DMS153 treated with DMSO at 0.1 percent for 48 hours (cell line): Measurements from ENCODE around the gene MYO1C.
"Not testable (repeated sequence)": the region's sequence is repeated elsewhere in the genome, so short reads cannot be mapped to it uniquely, and the experiment has no call there.

Source experiments
- DNase-seq: peaks from one replicate; lab custom pipeline; 2025; ENCODE audit not compliant: unreplicated experiment; lab: John Stamatoyannopoulos, UW

Gene MYO1C

DNA sequence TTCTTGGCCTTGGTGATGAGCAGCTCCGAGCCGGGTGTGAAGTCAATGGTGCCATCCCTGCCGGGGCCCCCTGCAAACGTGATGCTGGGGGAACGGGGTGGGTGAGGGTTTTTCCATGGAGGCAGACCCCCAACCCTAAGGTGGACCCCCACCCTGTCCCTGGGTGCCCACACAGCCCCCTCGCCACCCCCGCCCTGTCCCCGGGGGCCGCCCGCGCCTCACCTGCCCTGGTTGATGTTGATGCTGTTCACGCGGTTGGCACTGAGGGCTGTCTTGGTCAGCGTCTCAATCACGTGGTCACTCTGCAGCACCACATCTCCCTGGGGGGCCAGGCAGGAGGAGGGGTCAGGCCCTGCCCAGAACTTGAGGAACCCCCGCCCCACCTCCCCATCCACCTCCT is 25.2 kb downstream of the MYO1C start:
- no peak for DNase-seq

DNA sequence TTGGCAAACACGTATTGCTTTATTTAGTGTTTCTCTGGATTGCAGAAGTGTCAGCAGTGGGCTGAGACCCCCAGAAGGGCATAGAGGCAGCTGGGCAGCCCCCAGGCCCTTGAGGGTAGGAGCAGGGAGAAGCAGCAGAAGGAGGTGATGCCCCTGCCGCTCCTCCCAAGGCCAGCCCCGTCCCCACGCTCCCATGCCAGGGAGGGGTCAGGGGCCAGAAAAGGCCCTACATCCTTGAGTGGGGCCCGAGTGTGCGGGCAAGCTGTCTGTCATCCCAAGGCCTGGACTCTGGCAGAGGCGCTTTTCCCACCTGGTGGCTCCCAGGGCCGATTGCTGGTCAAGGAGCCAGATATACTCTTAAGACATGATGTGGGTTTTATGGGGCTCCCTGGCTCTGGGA is 28.3 kb downstream of the MYO1C start:
- DNase-seq, result no peak

DNA sequence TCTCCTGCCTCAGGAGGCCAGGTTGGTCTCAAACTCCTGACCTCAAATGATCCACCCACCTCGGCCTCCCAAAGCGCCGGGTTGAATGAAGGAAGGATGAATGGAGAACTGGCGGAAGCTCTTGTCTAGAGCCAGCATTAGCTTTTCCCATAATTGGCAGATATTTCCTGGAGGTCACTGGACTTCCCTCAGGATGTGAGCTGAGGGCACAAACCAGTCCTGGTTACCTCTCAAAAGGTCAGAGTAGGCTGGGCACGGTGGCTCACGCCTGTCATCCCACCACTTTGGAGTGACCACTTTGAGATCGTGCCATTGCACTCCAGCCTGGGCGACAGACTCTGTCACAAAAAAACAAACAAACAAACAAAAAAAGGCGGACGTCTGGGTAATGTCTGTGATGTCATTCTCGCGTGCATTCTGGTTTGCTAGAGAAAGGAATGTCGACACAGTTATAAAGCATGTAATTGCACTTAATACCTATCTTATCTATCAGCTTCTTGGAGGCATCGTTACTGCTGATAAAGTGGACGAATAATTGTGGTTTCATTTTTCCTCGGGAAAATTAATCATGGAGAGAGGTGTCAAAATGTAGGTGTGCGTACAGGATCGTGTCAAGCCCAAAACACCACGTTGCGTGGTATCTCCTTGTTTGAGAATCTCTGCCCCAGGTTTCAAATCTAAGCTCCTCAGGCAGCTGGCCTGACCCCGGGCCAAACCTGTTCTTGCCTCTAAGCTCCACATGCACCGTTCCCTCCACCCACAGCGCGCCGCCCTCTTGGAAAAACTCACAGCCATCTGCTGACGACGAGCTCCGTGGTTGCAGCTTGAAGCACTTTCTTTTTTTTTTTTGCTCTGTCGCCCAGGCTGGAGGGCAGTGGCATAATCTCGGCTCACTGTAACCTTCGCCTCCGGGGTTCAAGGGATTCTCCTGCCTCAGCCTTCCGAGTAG is 30.0 kb downstream of the MYO1C start:
- no peak for DNase-seq

DNA sequence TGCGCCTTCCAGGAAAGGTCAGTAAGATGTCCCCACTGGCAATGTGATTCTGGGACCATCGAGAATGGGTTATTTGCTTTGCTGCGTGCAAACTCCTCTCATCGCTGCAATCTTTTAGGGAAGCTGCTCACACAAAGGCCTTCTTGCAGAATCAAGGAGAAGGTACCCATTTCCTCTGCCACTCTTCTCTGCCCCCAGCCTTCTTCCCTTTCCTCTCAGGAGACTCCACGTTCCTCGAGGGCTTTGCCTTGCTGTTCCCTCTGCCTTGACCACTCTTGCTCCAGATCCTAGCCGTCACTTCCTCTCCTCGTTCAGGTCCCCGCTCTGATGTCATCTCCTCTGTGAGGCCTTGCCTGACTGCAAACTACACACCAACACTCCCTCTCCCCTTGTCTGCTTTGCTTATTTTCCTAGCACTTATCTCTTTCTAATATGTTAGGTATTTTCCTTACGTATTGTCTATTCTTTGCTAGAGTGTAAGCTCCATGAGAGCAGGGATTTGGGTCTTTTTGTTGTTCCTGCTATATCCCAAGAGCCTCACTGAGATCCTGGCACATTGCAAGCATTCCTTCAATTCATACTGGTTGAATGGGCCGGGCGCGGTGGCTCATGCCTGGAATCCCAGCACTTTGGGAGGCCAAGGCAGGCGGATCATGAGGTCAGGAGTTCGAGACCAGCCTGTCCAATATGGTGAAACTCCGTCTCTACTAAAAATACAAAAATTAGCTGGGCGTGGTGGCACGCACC is 31.1 kb downstream of the MYO1C start:
- DNase-seq, result no peak

DNA sequence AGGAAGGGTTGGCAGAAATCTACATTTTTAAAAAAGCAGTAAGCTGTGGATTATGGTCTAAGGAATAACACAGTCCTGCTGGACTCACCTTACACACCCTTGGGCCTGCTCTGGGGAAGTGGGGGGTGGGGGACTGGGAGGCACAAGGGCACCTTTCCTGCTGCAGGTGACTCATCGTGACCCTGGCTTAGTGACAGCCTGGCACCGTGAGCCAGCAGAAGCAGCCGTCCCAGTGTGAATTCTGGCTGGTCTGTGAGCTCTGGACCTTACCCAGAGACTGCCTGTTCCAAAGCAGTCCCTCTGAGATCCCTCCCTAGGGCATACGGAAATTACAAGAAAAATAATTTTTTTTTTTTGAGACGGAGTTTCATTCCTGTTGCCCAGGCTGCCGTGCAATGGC is 32.3 kb downstream of the MYO1C start:
- DNase-seq, result no peak

DNA sequence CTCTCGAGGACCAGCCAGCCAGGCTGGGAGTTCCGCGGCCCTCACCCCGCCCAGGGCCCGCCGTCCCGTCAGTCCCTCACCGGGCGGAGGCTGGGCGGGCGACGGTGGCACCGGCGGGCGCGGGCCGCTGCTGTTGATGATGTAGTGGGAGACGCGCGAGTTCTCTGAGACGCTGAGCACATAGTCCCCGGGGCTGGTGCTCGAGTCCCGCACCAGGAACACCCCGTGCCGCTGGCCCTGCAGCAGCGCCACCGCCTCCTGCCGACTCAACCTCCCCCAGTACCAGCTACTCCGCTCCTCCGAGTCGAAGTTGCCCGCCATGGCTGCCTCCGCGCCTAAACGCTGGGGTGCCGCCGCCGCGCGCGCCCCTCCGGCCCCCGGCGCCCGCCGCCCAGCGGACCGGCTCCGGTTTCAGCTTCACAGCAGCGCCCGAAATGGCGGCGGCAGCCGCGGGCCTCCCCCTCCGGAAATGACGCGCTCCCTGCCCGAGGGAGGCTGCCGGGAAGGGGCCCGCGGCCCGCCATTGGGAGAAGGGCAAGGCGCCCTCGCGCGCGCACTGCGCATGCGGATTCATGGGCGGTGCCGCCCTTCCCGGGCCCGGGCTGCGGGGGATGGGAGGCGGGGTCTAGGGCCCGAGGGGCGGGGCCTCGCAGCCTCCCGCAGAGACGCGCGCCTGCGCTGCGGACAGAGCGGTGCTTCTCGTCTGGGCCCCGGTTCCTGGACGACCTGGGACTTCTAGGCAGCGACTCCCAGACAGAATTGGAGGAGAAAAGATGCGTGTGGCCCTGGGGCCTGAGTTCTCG is 36.5 kb downstream of the MYO1C start, which contains the start of gene CRK:
Gene CRK (minus strand): TSS at position 436 of the 803 bp plus-strand sequence. CDS start 115 bp downstream, at position 321.
- peak; percentile 54 for DNase-seq

DNA sequence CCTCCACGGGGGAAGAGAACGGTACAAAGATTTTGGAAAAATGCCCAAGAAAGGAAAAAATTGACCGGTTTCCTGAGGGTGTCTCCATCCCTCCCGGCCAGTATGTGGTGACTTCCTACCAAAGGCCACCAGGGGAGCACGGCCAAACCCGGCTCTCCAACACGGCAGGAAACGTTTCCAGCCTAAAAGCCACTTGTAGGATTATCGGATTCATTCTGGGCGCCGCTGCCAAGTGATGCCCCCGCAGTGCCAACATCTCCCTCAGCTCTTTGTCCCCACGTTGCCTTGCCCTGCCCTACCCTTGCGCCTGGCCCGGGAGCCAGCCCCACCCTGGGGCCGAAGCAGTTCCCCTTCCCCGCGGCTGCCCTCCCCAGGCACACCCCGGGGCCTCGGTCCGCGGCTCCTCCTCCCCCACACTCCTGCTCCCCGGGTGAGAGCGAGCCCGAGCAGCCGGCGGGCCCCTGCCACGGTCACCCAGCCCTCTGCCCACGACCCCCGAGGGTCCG is 37.1 kb downstream of the MYO1C start:
- DNase-seq, result no peak

DNA sequence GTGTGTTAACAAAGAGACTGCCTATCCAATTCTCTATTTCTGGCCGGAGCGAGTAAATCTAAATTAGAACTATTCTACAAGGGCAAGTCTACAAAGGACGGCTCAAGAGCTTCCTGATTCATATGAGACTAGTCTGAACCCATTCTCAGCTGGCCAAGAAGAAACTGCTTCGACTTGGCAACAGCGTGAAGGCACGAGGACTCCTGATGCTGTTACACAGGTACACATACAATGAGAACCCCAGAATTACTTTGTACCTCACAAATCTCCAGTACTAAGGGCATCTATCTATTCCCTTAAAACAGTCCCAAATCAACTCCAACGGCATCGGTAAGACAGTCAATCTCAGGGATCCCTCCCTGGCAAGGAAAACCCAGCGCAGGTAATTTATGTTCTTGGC is 37.9 kb downstream of the MYO1C start:
- DNase-seq, result no peak

DNA sequence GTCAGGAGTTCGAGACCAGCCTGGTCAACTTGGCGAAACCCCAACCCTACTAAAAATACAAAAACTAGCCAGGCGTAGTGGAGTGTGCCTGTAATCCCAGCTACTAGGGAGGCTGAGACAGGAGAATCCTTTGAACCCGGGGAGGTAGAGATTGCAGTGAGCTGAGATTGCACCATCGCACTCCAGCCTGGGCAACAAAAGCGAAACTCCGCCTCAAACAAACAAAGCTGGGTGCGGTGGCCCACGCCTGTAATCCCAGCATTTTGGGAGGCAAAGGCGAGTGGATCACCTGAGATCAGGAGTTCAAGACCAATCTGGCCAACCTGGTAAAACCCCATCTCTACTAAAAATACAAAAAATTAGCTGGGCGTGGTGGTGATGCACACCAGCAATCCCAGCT is 38.8 kb downstream of the MYO1C start:
- DNase-seq, result not testable (repeated sequence)

DNA sequence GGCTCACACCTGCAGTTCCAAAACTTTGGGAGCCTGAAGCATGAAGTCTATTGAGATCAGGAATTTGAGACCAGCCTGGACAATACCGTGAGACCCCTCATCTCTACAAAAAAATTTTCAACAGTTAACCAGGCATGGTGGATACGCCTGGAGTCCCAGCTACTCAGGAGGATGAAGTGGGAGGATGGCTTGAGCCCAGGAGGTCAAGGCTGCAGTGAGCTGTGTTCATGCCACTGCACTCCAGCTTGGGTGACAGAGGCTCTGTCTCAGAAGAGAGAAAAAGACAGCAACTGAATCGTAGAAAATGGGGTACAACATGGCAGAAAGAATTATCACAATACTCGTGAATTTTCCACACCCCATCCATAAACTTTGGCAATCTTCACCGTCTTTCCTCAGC is 39.6 kb downstream of the MYO1C start:
- no peak for DNase-seq

DNA sequence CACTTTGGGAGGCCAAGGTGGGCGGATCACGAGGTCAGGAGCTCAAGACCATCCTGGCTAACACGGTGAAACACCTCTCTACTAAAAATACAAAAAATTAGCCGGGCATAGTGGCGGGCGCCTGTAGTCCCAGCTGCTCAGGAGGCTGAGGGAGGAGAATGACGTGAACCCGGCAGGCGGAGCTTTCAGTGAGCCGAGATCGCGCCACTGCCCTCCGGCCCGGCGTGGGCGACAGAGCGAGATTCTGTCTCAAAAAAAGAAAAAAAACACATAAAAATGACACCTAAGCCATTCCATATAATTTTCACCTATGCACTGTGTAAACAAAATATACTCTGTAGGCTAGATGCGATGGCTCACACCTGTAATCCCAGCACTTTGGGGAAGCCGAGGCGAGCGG is 42.2 kb downstream of the MYO1C start:
- not testable (repeated sequence) for DNase-seq

DNA sequence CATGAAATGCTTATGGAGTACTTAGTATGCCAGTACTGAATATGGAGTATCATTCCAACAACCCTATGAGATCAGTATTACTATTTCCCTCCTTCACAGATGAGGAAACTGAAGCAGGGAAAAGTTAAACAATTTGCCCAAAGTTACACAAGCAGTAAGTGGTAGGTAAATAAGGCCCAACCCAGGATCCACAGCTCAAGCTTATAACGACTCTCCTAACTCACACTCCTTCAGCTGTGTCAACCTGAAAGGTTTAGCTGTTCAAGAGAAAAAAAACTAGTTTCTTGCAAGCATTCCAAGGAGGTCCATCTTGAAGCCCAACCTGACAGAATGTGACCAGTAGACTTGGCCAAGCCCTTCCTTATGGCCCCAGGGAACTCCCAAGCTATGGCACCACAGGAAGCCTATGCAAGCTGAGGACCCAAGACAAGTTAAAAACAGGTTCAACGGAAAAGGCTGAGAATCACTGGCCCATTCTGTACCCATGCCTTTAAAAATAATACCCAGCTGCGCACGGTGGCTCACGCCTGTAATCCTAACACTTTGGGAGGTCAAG is 43.0 kb downstream of the MYO1C start:
- no peak for DNase-seq

DNA sequence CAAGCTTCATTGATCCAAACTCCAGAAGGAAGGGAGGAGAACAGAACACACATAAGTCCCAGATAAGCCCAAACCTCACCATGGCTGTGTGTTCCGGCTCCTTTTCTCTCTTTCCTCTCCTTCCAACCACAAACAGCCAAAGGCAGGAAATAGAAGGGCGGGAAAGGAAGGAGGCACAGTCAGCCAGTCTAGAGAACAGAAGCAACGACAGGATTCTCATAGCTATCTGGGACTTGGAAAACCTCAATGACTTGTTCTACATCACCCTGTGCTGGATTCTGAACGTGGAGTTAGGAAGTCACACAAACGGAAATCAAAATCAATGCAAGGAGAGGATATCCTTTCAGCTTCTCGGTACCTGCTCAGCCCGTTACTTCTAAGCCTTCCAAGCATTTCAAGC is 45.4 kb downstream of the MYO1C start:
- no peak for DNase-seq

DNA sequence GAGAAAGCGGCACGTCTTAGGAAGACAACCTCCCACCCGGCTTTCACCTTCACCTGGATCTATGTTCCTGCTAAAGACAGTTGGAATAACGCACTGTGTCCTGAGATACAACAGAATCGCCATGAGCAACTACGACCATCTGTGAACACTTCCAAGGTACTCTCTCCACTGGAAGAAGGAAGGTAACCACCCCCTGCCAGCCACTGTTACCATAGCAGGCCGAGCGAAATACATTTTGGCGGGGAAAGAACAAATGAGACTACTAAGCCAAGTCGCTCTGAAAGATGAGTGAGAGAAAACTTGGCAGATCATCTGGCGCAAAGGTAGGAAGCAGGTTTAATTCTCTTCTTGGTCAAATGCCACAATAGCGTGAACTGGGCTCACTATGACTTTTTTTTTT is 46.3 kb downstream of the MYO1C start:
- no peak for DNase-seq

DNA sequence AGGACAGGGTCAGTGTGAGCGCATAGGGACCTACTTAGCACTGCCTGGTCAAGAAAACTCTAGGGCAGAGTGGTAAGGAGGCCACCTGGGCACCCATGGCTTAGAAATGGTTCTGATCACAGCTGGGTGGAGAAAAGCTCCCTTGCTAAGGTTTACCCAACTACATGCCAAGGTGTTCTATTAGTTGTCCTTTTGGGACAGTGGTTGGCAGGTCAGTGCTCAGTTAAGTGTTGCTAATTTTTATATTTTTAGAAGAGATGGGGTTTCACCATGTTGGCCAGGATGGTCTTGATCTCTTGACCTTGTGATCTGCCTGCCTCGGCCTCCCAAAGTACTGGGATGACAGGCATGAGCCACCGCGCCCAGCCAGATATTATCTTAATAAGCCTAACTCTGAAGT is 46.8 kb downstream of the MYO1C start:
- DNase-seq, result not testable (repeated sequence)

DNA sequence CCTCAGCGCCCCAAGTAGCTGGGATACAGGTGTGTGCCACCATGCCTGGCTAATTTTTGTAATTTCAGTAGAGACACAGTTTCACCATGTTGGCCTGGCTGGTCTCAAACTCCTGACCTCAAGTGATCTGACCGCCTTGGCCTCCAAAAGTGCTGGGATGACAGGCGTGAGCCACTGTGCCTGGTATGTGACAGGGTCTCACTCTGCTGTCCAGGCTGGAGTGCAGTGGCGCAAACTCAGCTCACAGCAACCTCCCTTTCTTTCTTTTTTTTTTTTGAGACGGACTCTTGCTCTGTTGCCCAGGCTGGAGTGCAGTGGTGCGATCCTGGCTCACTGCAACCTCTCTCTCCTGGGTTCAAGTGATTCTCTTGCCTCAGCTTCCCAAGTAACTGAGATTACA is 49.8 kb downstream of the MYO1C start:
- DNase-seq, result not testable (repeated sequence)

DNA sequence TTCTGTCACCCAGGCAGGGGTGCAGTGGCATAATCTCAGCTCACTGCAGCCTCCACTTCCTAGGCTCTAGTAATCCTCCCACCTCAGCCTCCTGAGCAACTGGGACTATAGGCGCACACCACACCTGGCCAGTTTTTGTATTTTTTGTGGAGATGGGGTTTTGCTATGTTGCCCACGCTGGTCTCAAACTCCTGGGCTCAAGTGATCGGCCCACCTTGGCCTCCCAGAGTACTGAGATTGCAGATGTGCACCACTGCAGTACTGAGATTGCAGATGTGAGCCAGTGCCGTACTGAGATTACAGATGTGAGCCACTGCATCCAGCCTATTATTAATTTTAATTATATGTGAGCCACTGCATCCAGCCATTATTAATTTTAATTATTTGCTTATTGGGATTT is 50.3 kb downstream of the MYO1C start:
- DNase-seq, result no peak

DNA sequence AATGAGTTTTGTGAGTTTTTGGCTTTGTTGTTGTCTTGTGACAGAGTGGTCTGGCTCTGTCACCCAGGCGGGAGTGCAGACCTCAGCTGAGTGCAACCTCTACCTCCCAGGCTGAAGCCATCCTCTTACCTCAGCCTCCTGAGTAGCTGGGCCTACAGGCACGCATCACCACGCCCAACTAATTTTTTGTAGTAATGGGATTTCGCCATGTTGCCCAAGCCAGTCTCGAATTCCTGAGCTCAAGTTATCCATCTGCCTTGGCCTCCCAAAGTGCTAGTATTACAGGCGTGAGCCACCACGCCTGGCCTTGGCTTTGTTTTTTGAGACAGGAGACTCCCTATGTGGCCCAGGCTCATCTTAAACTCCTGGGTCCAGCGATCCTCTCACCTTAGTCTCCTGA is 51.6 kb downstream of the MYO1C start:
- DNase-seq, result no peak

DNA sequence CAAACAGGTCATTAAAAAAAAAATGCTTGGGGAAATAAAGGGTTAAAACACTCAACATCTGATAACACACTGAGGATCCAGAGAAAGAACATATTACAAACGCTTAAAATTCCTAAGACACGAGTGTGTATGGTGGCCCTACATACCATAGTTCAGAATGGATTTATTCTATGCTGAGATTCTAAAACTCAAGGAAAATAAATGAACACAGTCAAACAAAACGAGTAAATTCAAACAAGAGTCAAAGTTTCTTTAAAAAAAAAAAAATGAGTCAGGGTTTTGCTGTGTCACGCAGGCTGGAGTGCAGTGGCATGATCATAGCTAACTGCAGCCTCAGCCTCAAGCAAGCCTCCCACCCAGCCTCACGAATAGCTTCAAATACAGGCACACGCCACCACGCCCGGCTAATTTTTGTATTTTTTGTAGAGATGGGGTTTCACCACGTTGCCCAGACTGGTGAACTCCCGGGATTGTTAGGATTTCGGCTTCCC is 53.8 kb downstream of the MYO1C start:
- no peak for DNase-seq

DNA sequence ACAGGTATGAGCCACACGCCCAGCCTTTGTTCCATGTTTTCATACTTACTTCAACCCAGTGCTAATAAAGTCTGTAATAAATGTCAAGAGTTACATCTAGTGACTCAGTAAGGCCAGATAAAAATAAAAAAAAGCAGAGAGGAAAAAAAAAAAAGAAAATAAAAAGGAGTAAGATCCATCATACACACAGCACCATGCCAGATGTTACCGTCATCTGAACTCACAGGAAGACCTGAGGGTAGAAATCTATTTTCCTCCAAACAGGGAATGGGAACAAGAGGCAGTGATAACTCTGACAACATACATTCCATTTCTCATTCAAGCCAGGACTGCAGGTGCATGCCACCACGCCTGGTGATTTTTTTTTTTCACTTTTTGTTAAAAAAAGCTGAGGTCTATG is 57.2 kb downstream of the MYO1C start:
- no peak for DNase-seq

DNA sequence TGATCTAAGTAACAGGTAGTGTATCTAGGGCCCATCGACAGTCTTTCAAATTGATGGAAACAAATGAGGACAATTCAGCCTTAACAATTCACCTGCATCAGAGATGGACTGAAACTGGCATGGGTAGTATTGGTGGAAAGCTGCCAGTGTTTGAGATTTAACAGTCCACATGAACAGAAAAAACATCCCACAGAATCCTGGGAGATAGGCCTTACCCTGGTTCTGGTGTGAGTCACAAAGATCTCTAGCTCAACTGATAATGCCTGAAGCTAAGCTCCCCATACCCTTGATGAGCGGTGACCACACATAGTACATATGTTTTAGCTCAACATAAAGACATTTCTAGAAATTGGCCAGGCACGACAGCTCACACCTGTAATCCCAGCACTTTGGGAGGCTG is 58.3 kb downstream of the MYO1C start:
- DNase-seq, result no peak
